HG03521 (cell line): ENCODE results near the gene PEX13.
"Not testable (repeated sequence)": the region's sequence is repeated elsewhere in the genome, so short reads cannot be mapped to it uniquely, and the experiment has no call there.

Source experiments
- ATAC-seq: cut with Tn5 transposase; IDR thresholded peaks from one replicate; pipeline ENCODE4 v1.9.1; 2021; ENCODE audit warnings: mild to moderate bottlenecking, moderate library complexity; ENCODE audit not compliant: unreplicated experiment

Gene PEX13

GRCh38 chr2:61017556-61018317 is at the start of gene PEX13, which contains the start of gene PUS10:
Gene PEX13 (plus strand): TSS chr2:61017720. CDS start chr2:61017760, 40 bp downstream.
Gene PUS10 (minus strand): TSS chr2:61018255. CDS start chr2:61011890, 6,365 bp downstream.
- ATAC-seq, result peak; percentile 75

GRCh38 chr2:60972889-60973656 is 44.4 kb upstream of the PEX13 start:
- ATAC-seq, result peak; percentile 18

- no peak for ATAC-seq
Measured at GRCh38 chr2:60973705-60974104, 43.8 kb upstream of the PEX13 start.

- ATAC-seq, result no peak
Measured at GRCh38 chr2:60974652-60975051, 42.9 kb upstream of the PEX13 start.

- ATAC-seq, result no peak
Measured at GRCh38 chr2:60976256-60976850, 41.2 kb upstream of the PEX13 start.

GRCh38 chr2:60976875-60977561 is 40.5 kb upstream of the PEX13 start:
- peak; percentile 33 for ATAC-seq

GRCh38 chr2:60977562-60977895 is 40.0 kb upstream of the PEX13 start:
- ATAC-seq, result no peak

GRCh38 chr2:60979231-60979630 is 38.3 kb upstream of the PEX13 start:
- no peak for ATAC-seq

GRCh38 chr2:60980071-60980815 is 37.3 kb upstream of the PEX13 start:
- no peak for ATAC-seq

GRCh38 chr2:60982066-60982465 is 35.5 kb upstream of the PEX13 start:
- ATAC-seq, result not testable (repeated sequence)

- ATAC-seq, result peak; percentile 52
Measured at GRCh38 chr2:60984720-60985119, 32.8 kb upstream of the PEX13 start.

GRCh38 chr2:60987041-60987440 is 30.5 kb upstream of the PEX13 start:
- no peak for ATAC-seq

GRCh38 chr2:60987656-60988055 is 29.9 kb upstream of the PEX13 start:
- ATAC-seq, result not testable (repeated sequence)

- ATAC-seq, result no peak
Measured at GRCh38 chr2:60989259-60989658, 28.3 kb upstream of the PEX13 start.

GRCh38 chr2:60991644-60992043 is 25.9 kb upstream of the PEX13 start:
- ATAC-seq, result no peak

GRCh38 chr2:60992985-60993392 is 24.5 kb upstream of the PEX13 start:
- ATAC-seq, result peak; percentile 100

- ATAC-seq, result no peak
Measured at GRCh38 chr2:60994131-60994530, 23.4 kb upstream of the PEX13 start.

- ATAC-seq, result no peak
Measured at GRCh38 chr2:60998628-60999545, 18.6 kb upstream of the PEX13 start.

- ATAC-seq, result no peak
Measured at GRCh38 chr2:61005736-61006135, 11.8 kb upstream of the PEX13 start.
